HG03469 (cell line): ENCODE data around the gene BBS4.
"Not testable (repeated sequence)": the region's sequence is repeated elsewhere in the genome, so short reads cannot be mapped to it uniquely, and the experiment has no call there.

Source experiments
- ATAC-seq: cut with Tn5 transposase; IDR thresholded peaks from one replicate; pipeline ENCODE4 v1.9.1; 2021; ENCODE audit warnings: mild to moderate bottlenecking, moderate library complexity, moderate number of reproducible peaks; ENCODE audit not compliant: unreplicated experiment

The BBS4 gene, protein sequence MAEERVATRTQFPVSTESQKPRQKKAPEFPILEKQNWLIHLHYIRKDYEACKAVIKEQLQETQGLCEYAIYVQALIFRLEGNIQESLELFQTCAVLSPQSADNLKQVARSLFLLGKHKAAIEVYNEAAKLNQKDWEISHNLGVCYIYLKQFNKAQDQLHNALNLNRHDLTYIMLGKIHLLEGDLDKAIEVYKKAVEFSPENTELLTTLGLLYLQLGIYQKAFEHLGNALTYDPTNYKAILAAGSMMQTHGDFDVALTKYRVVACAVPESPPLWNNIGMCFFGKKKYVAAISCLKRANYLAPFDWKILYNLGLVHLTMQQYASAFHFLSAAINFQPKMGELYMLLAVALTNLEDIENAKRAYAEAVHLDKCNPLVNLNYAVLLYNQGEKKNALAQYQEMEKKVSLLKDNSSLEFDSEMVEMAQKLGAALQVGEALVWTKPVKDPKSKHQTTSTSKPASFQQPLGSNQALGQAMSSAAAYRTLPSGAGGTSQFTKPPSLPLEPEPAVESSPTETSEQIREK

DNA sequence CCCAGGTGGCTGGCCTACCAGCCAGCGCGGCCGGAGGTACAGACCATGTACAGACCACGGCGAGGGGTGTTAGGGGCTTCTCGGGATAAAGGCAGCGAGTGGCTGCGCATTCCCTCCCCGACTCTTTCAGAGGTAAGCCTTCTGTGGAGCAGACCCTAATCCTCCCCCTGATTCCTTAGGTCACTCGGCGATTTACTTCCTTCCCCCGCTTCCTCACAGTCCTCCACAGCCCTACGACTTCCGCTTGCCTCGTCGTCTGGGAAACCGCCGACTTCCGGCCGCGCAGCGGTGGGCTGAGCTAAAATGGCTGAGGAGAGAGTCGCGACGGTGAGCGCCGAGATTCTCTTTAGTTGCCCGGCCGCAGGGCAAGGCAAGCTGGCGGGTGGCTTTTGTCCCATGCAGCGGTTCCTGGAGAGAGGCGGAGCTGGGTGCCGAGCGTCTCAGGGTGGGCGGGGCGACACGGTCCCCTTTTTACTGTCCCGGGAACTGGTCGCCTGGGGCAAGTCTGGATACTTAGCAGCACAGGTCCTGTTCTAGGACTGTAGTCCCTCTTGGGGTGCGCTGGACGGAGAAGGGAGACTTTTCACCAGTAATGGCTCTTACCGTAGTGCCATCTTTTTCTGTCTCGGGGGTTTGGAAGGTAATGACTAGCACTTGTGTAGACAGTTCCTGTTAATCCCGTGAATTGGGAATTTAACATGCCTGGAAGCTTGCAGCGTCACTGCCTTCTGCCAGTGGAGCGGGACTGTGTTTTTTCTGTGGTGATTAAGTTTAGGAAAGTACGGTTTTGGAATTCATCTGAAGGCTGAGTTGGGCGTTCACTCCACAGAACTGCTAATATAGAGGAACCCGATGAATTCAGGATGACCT is at the start of gene BBS4, which contains the start of gene HIGD2B:
TSS of gene BBS4 (plus strand) at position 283 of the 870 bp plus-strand sequence. CDS start at position 304, 21 bp downstream.
TSS of gene HIGD2B (minus strand) at position 258 of the 870 bp plus-strand sequence. CDS start 9,808 bp downstream, outside the sequence.
- peak; percentile 61 for ATAC-seq

- ATAC-seq: not testable (repeated sequence)
Observed at GRCh38 chr15:72636519-72637282, 49.3 kb upstream of the BBS4 start.

GRCh38 chr15:72639759-72640483 is 46.1 kb upstream of the BBS4 start:
- not testable (repeated sequence) for ATAC-seq

DNA sequence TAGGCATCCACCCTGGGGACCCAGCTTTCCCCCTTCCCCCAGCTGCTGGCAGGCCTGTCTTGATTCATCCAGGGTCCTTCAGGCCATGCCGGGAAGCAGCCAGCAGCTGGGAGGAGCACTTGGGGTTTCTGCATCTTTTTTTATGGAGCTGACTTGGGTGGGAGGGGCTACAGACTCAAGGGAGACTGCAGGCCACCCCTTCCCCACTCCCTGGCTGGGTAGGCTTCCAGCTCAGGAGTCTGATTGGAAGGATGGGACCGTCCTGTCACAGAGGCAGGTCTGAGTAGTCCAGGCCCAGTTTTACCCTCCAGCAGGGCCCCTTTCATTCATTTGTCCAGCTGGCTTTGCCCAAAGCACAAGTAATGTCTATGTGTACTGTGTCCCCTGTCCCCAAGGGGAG is 43.7 kb upstream of the BBS4 start:
- ATAC-seq: not testable (repeated sequence)

DNA sequence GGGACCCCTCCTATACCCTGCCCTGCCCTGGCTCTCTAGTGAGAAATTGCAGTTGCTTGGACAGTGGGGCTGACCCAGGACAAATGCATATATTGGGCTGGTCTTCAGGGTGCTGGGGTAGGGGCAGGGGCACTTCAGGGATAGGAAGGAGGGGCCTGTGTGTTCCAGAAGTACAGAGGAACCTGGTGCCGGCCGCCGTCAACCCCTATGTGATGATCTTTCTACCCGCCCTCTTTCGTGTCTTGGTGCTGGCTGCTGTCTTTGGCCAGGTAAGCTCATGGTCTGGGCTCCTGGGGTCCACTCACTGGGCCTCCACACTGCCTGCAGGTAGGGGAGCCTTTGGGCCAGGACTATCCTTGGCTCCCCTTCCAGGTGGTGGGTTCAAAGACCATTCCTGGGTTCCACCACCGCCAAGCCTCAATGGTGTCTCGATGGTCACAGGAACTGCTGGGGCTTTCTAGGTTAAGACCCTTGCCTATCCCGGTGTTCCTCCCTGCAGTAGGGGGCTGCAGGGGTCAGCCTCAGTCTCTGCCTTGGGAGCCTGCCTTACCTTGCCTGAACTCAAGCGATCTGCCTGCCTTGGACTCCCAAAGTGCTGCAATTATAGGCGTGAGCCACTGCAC is 37.3 kb upstream of the BBS4 start:
- ATAC-seq: not testable (repeated sequence)

- ATAC-seq: not testable (repeated sequence)
Observed at GRCh38 chr15:72654397-72654796, 31.6 kb upstream of the BBS4 start, which contains the start of gene GOLGA6B. GOLGA6B (plus strand) TSS chr15:72654697; CDS start chr15:72654738, 41 bp downstream.

GRCh38 chr15:72656014-72656413 is 30.0 kb upstream of the BBS4 start:
- not testable (repeated sequence) for ATAC-seq

GRCh38 chr15:72661081-72661480 is 24.9 kb upstream of the BBS4 start:
- not testable (repeated sequence) for ATAC-seq

- ATAC-seq: not testable (repeated sequence)
Observed at GRCh38 chr15:72663931-72664330, 22.1 kb upstream of the BBS4 start.

DNA sequence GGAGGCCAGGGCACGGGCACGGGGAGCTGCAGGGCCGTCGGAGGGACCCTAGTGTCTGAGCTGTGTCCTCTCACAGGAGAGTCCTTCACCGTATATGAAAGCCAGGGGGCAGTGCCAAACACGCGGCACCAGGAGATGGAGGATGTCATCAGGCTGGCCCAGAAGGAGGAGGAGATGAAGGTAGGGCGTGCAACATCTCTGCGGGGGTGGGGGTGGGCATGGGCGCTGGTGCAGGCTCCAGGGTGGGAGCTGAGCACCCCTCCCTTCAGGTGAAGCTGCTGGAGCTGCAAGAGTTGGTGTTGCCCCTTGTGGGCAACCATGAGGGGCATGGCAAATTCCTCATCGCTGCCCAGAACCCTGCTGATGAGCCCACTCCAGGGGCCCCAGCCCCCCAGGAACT is 20.3 kb upstream of the BBS4 start:
- ATAC-seq: not testable (repeated sequence)

- not testable (repeated sequence) for ATAC-seq
Observed at GRCh38 chr15:72669803-72670202, 16.2 kb upstream of the BBS4 start.

GRCh38 chr15:72670656-72671352 is 15.2 kb upstream of the BBS4 start:
- ATAC-seq: not testable (repeated sequence)

GRCh38 chr15:72671525-72671924 is 14.5 kb upstream of the BBS4 start:
- no peak for ATAC-seq

DNA sequence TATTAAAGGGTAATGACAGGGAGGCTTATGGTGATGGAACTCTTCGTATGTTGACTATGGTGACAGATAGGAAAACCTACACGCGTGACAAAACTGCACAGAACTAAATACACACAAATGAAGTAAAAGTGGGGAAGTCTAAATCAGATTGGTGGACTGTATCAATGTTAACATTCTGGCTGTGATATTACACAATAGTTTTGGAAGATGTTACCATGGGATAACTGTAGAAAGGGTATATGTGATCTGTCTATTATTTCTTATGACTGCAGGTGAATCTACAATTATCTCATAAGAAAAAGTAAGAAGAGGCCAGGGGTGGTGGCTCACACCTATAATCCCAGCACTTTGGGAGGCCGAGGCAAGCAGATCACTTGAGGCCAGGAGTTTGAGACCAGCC is 9.2 kb upstream of the BBS4 start:
- no peak for ATAC-seq

GRCh38 chr15:72680931-72681330 is 5.1 kb upstream of the BBS4 start:
- ATAC-seq: no peak

GRCh38 chr15:72682772-72683171 is 3.2 kb upstream of the BBS4 start:
- no peak for ATAC-seq

GRCh38 chr15:72685301-72685924 is 594 bp upstream of the BBS4 start:
- no peak for ATAC-seq

GRCh38 chr15:72688697-72689096 is 2.7 kb downstream of the BBS4 start:
- no peak for ATAC-seq
